K562 (cell line): ENCODE data around the gene CYB561A3. TPM values are rescaled to one million over a fixed set of nuclear protein-coding genes. Genes with fewer than 3 reads are reported as not detected.

Experiments used
- ATAC-seq: fragments of 200-7000 bp; cut with Tn5 transposase; 3 replicates; pipeline ENCODE4 v1.9.1; 2020; ENCODE audit warnings: moderate library complexity
- BruUV-seq: library from RNA; stranded (reverse); fragments of 400-500 nt; replicated peaks from 2 replicates; lab custom pipeline; 2021; lab: Mats Ljungman, UMichigan
- CTCF ChIA-PET: fragments of 300-600 bp; formaldehyde crosslinking; extraction: SDS; loops from one replicate; lab custom pipeline; 2021; ENCODE audit warnings: low intra/inter-chr PET ratio; lab: Yijun Ruan, JAX
- POLR2A ChIA-PET: fragments of 300-600, 350-650 bp; sonication (Branson Sonifier 250); formaldehyde crosslinking; extraction: SDS; loops from one replicate; lab custom pipeline; 2021; ENCODE audit warnings: antibody characterized with exemption, inconsistent platforms; lab: Yijun Ruan, JAX
- DNase-seq, 4 experiments: peaks; one replicate each; pipeline versions ENCODE4 v3.0.0 to v3.0.0-alpha.2; 2011 to 2018; ENCODE audit warnings: low spot score in 3 of 4, mixed read lengths in 3 of 4; ENCODE audit errors: extremely low read depth in 1 of 4
- FAIRE-seq: peaks from 2 replicates; lab custom pipeline; 2011; peaks lifted over from hg19 to GRCh38; lab: Jason Lieb, UNC
- H2AFZ ChIP-seq: 2 replicates; pipeline ENCODE4 v1.6.0; 2011; ENCODE audit warnings: low read depth, low read length, control low read depth, inconsistent platforms
- H3K27ac ChIP-seq: fragments of 200-600 bp; 3 replicates; pipeline ENCODE4 v1.8.0; 2011; ENCODE audit warnings: low read depth, mild to moderate bottlenecking, control low read depth, inconsistent platforms, low read length, moderate library complexity, mixed read lengths; ENCODE audit errors: extremely low read depth
- H3K27me3 ChIP-seq, 2 experiments: fragments of 300-600 bp in 1 of 2; 2 replicates in 1 of 2; 3 replicates in 1 of 2; pipeline versions ENCODE4 v1.6.0 to v1.8.0; 2011; ENCODE audit warnings: inconsistent platforms in 2 of 2, low read length in 2 of 2, mild to moderate bottlenecking in 1 of 2, mixed read lengths in 1 of 2, moderate library complexity in 1 of 2; ENCODE audit not compliant: control insufficient read depth in 2 of 2, insufficient read depth in 2 of 2
- H3K36me3 ChIP-seq: fragments of 300-600 bp; 3 replicates; pipeline ENCODE4 v1.8.0; 2011; ENCODE audit warnings: mild to moderate bottlenecking, low read length, inconsistent platforms; ENCODE audit not compliant: control insufficient read depth, insufficient read depth
- H3K4me1 ChIP-seq, 2 experiments: fragments of 200-600 bp in 1 of 2; replicated peaks in 1 of 2; 2 replicates in 1 of 2; 3 replicates in 1 of 2; pipeline versions ENCODE4 v1.5.1 to v1.8.0; 2011; ENCODE audit warnings: inconsistent platforms in 2 of 2, low read length in 2 of 2, mild to moderate bottlenecking in 1 of 2, mixed read lengths in 1 of 2, moderate library complexity in 1 of 2; ENCODE audit not compliant: control insufficient read depth in 2 of 2, insufficient read depth in 2 of 2
- H3K4me2 ChIP-seq: 2 replicates; pipeline ENCODE4 v1.6.1; 2011; ENCODE audit warnings: low read length, control low read depth, inconsistent platforms, mixed read lengths; ENCODE audit not compliant: insufficient read depth
- H3K4me3 ChIP-seq: fragments of 200-600 bp; sonication (generic), shearing (Covaris generic); 2 replicates; pipeline ENCODE4 v1.5.1; 2016; ENCODE audit warnings: control low read depth, inconsistent platforms
- H3K79me2 ChIP-seq: fragments of 200-600 bp; 3 replicates; pipeline ENCODE4 v1.8.0; 2011; ENCODE audit warnings: low read length, inconsistent platforms; ENCODE audit not compliant: control insufficient read depth, insufficient read depth
- H3K9ac ChIP-seq, 2 experiments: 2 replicates each; pipeline versions ENCODE4 v1.6.0 to v1.6.1; 2011; ENCODE audit warnings: low read depth in 2 of 2, low read length in 2 of 2, control low read depth in 1 of 2, inconsistent platforms in 1 of 2, mild to moderate bottlenecking in 1 of 2, mixed read lengths in 1 of 2; ENCODE audit not compliant: insufficient read depth in 1 of 2
- H3K9me1 ChIP-seq: one replicate; pipeline ENCODE4 v1.6.0; 2011; ENCODE audit warnings: inconsistent platforms, mild to moderate bottlenecking, low read length, moderate library complexity; ENCODE audit not compliant: control insufficient read depth, insufficient read depth
- H3K9me3 ChIP-seq: replicated peaks from 2 replicates; pipeline ENCODE4 v1.5.1; 2011; ENCODE audit warnings: low read depth, low read length, inconsistent platforms; ENCODE audit not compliant: control insufficient read depth, insufficient read depth
- H4K20me1 ChIP-seq: replicated peaks from 2 replicates; pipeline ENCODE4 v1.6.1; 2011; ENCODE audit warnings: low read length, inconsistent platforms, mixed read lengths; ENCODE audit not compliant: control insufficient read depth, insufficient read depth
- FOS ChIP-seq: IDR thresholded peaks from 3 replicates; pipeline ENCODE4 v1.6.1; 2011; ENCODE audit not compliant: insufficient read length; ENCODE audit errors: extremely low read depth
- HNRNPLL ChIP-seq: fragments of 200-400 bp; formaldehyde crosslinking; IDR thresholded peaks from 2 replicates; pipeline ENCODE4 v1.6.1; 2017; ENCODE audit warnings: low read length, low read depth, mild to moderate bottlenecking; ENCODE audit not compliant: poor library complexity, severe bottlenecking
- POLR2A ChIP-seq: fragments of 450-650 bp; conservative IDR thresholded peaks from 2 replicates; pipeline ENCODE4 v1.6.1; 2016
- RNF219 ChIP-seq: fragments of 250-450 bp; sonication (Bioruptor Pico); IDR thresholded peaks from 2 replicates; pipeline ENCODE4 v1.5.0; 2022; ENCODE audit warnings: mild to moderate bottlenecking
- ZNF347 ChIP-seq: fragments of 450-650 bp; formaldehyde crosslinking; IDR thresholded peaks from 2 replicates; pipeline ENCODE4 v1.4.0; 2020; ENCODE audit warnings: low read depth, mild to moderate bottlenecking, moderate library complexity
- WGBS: fragments of 100-300 bp; shearing (Covaris generic); methylation state at CpG from one replicate; pipeline ENCODE4 v1.1.6; 2016; ENCODE audit warnings: low coverage, mixed read lengths; ENCODE audit not compliant: insufficient coverage; ENCODE audit errors: missing lambda C conversion rate; 5-methylcytosine and 5-hydroxymethylcytosine counted together
- in situ Hi-C: fragments of 300-500 bp; cut with MboI; formaldehyde crosslinking; loops from 4 replicates; pipeline ENCODE4 v1.15.0; 2018; ENCODE audit warnings: inconsistent platforms, mixed read lengths
- intact Hi-C: fragments of 100-400 bp; cut with micrococcal nuclease; formaldehyde crosslinking; loops from 2 replicates; pipeline ENCODE4 v1.14.2; 2022
- polyA plus RNA-seq, 8 experiments: library from polyadenylated mRNA; depleted of rRNA in 4 of 8; stranded (reverse) in 5 of 8; unstranded in 3 of 8; fragments of >200 nt; fragmentation: Nextera tagmentation in 2 of 8; fragmentation: Illumina TruSeq in 1 of 8; extraction: Ambion mirVana in 2 of 8; extraction: Trizol in 1 of 8; gene quantifications; 2 replicates each; pipeline versions ENCODE4 v1.2.1 to v1.2.3, GENCODE V29; 2011 to 2014; ENCODE audit warnings: inconsistent platforms in 1 of 8, missing spikeins in 1 of 8
- total RNA-seq, 7 experiments: library from RNA; depleted of rRNA in 6 of 7; stranded (reverse); fragments of >200 nt in 6 of 7; fragmentation: Illumina TruSeq in 2 of 7; extraction: Trizol in 2 of 7; gene quantifications; 2 replicates each; pipeline versions ENCODE4 v1.2.1 to v1.2.3, GENCODE V29; 2011 to 2021; ENCODE audit warnings: low replicate concordance in 1 of 7
- TF ChIP-seq, protein P1 (sequence below): sonication (generic); formaldehyde crosslinking; IDR thresholded peaks from 2 replicates; pipeline ENCODE4 v1.9.0; 2022; ENCODE audit warnings: mild to moderate bottlenecking, missing genetic modification reagents
- TF ChIP-seq, protein P2 (sequence below): fragments of 250-450 bp; sonication (Bioruptor Pico); IDR thresholded peaks from 2 replicates; pipeline ENCODE4 v1.5.0; 2020; ENCODE audit warnings: mild to moderate bottlenecking

The CYB561A3 gene
- total and polyA plus RNA-seq, 9 of the 15 experiments (the other 6 are each of a cell fraction or from before 2014, with no cell fraction given), result 29.2 to 78.9 (median 37.9) TPM

- FAIRE-seq, result no peak
- TF ChIP-seq HNRNPLL, result no peak
- TF ChIP-seq, protein P1, sequence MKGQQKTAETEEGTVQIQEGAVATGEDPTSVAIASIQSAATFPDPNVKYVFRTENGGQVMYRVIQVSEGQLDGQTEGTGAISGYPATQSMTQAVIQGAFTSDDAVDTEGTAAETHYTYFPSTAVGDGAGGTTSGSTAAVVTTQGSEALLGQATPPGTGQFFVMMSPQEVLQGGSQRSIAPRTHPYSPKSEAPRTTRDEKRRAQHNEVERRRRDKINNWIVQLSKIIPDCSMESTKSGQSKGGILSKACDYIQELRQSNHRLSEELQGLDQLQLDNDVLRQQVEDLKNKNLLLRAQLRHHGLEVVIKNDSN (CRISPR knock-in tag), result no peak
- 0 out of 2 replicates have a peak, but pooled peaks have one; percentile 14 for TF ChIP-seq POLR2A
- TF ChIP-seq ZNF347 (CRISPR knock-in tag), result no peak
- TF ChIP-seq, protein P2, sequence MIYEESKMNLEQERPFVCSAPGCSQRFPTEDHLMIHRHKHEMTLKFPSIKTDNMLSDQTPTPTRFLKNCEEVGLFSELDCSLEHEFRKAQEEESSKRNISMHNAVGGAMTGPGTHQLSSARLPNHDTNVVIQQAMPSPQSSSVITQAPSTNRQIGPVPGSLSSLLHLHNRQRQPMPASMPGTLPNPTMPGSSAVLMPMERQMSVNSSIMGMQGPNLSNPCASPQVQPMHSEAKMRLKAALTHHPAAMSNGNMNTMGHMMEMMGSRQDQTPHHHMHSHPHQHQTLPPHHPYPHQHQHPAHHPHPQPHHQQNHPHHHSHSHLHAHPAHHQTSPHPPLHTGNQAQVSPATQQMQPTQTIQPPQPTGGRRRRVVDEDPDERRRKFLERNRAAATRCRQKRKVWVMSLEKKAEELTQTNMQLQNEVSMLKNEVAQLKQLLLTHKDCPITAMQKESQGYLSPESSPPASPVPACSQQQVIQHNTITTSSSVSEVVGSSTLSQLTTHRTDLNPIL (CRISPR knock-in tag), result no peak
- no peak for TF ChIP-seq RNF219 (CRISPR knock-in tag)
- TF ChIP-seq FOS, result no peak
- TF ChIP-seq, all 486 proteins: peak for 1
- H3K27me3 ChIP-seq, result no peaks in the 10 kb centered on the region
- no peak overlapping the region for H3K27ac ChIP-seq
- no peaks in the 10 kb centered on the region for H3K79me2 ChIP-seq
- H3K4me2 ChIP-seq, result no peak overlapping the region
- no peak for DNase-seq
- intact Hi-C loops (no loop called here), in situ Hi-C loops (no loop called here)
- H3K9me3 ChIP-seq, result no peaks in the 10 kb centered on the region
- H3K9me1 ChIP-seq, result no peaks in the 10 kb centered on the region
- no peak overlapping the region for H3K4me3 ChIP-seq
- no peaks in the 10 kb centered on the region for H3K4me1 ChIP-seq
- H4K20me1 ChIP-seq, result no peaks in the 10 kb centered on the region
- 95% methylated on average over 4 of the region's 5 CpGs for WGBS
- no peak for ATAC-seq
- H2AFZ ChIP-seq, result no peak overlapping the region
- ChIA-PET CTCF (no interaction called here), POLR2A (interaction anchor here (0.6 to 1.8 kb wide), 3 partner anchors 14 to 36 kb away, joined by 3 to 7 read pairs (median 3); no protein-coding TSS in a partner anchor)
- BruUV-seq, result TSS peak; percentile 25
- H3K36me3 ChIP-seq, result peaks cover 72% of the 10 kb centered on the region
- H3K9ac ChIP-seq, result no peak overlapping the region
Measured at GRCh38 chr11:61404103-61404502, 42.4 kb upstream of the CYB561A3 start.
